Keratinocyte (primary cell): ENCODE measurements around the gene NCBP2. TPM values are rescaled to one million over a fixed set of nuclear protein-coding genes. Genes with fewer than 3 reads are reported as not detected.

ENCODE experiments used
- DNase-seq: peaks from one replicate; pipeline ENCODE4 v3.0.0-alpha.2; 2011; ENCODE audit warnings: low read depth, missing footprints, low spot score
- FAIRE-seq: peaks from 2 replicates; lab custom pipeline; 2011; peaks lifted over from hg19 to GRCh38; lab: Jason Lieb, UNC
- H2AFZ ChIP-seq: 2 replicates; pipeline ENCODE4 v1.6.0; 2012; ENCODE audit warnings: low read length, control low read depth, inconsistent platforms; ENCODE audit not compliant: control insufficient read depth
- H3K27ac ChIP-seq: 2 replicates; pipeline ENCODE4 v1.5.1; 2011; ENCODE audit warnings: low read length; ENCODE audit not compliant: control insufficient read depth, insufficient read depth
- H3K27me3 ChIP-seq: 3 replicates; pipeline ENCODE4 v1.6.0; 2011; ENCODE audit warnings: low read length; ENCODE audit not compliant: control insufficient read depth, insufficient read depth; ENCODE audit errors: extremely low read depth
- H3K36me3 ChIP-seq, 2 experiments: 2 replicates in 1 of 2; 3 replicates in 1 of 2; pipeline ENCODE4 v1.5.1; 2011; ENCODE audit warnings: low read length in 2 of 2, mild to moderate bottlenecking in 1 of 2; ENCODE audit not compliant: control insufficient read depth in 2 of 2, insufficient read depth in 2 of 2; ENCODE audit errors: extremely low read depth in 1 of 2
- H3K4me1 ChIP-seq: 3 replicates; pipeline ENCODE4 v1.5.1; 2011; ENCODE audit warnings: low read length; ENCODE audit not compliant: control insufficient read depth, insufficient read depth; ENCODE audit errors: extremely low read depth
- H3K4me2 ChIP-seq: 3 replicates; pipeline ENCODE4 v1.6.0; 2011; ENCODE audit warnings: low read depth, low read length; ENCODE audit not compliant: control insufficient read depth, insufficient read depth; ENCODE audit errors: extremely low read depth
- H3K4me3 ChIP-seq, 3 experiments: fragments of 200-600 bp in 1 of 3; sonication (generic) in 1 of 3; 2 replicates in 2 of 3; 3 replicates in 1 of 3; pipeline ENCODE4 v1.5.1; 2011 to 2016; ENCODE audit warnings: low read length in 3 of 3, mild to moderate bottlenecking in 3 of 3, control low read depth in 2 of 3, inconsistent platforms in 1 of 3, low read depth in 1 of 3, mixed read lengths in 1 of 3, mixed run types in 1 of 3, moderate library complexity in 1 of 3; ENCODE audit not compliant: control insufficient read depth in 2 of 3, insufficient read depth in 2 of 3; ENCODE audit errors: extremely low read depth in 1 of 3
- H3K79me2 ChIP-seq: 2 replicates; pipeline ENCODE4 v1.6.0; 2012; ENCODE audit warnings: low read length; ENCODE audit not compliant: control insufficient read depth, insufficient read depth
- H3K9ac ChIP-seq: 3 replicates; pipeline ENCODE4 v1.6.0; 2011; ENCODE audit warnings: low read length; ENCODE audit not compliant: control insufficient read depth, insufficient read depth; ENCODE audit errors: extremely low read depth
- H3K9me1 ChIP-seq: 3 replicates; pipeline ENCODE4 v1.6.0; 2011; ENCODE audit warnings: low read length; ENCODE audit not compliant: control insufficient read depth, insufficient read depth; ENCODE audit errors: extremely low read depth
- H3K9me3 ChIP-seq: 2 replicates; pipeline ENCODE4 v1.5.1; 2012; ENCODE audit warnings: low read depth, low read length; ENCODE audit not compliant: control insufficient read depth
- H4K20me1 ChIP-seq: 3 replicates; pipeline ENCODE4 v1.6.0; 2011; ENCODE audit warnings: low read length; ENCODE audit not compliant: control insufficient read depth, insufficient read depth; ENCODE audit errors: extremely low read depth
- EZH2 ChIP-seq: IDR thresholded peaks from one replicate; pipeline ENCODE4 v1.6.1; 2012; ENCODE audit warnings: inconsistent platforms, mild to moderate bottlenecking, low read length, moderate library complexity
- dilution Hi-C: fragments of 300-500 bp; cut with MboI; formaldehyde crosslinking; loops from one replicate; pipeline ENCODE4 v1.7.0; 2020; ENCODE audit warnings: low sequenced_read_pairs; ENCODE audit not compliant: extremely low pct_ligation_motif_present
- polyA minus RNA-seq, 3 experiments: library from RNA; depleted of rRNA, polyadenylated mRNA; stranded (reverse); fragments of >200 nt; gene quantifications; 1 replicate in 1 of 3; 2 replicates in 1 of 3; 3 replicates in 1 of 3; pipeline ENCODE4 v1.2.3, GENCODE V29; 2011
- polyA plus RNA-seq, 5 experiments: library from polyadenylated mRNA; depleted of rRNA in 3 of 5; stranded (reverse) in 3 of 5; stranded (forward) in 1 of 5; unstranded in 1 of 5; fragments of >200 nt; gene quantifications; 1 replicate in 1 of 5; 2 replicates in 3 of 5; 3 replicates in 1 of 5; pipeline versions ENCODE4 v1.2.1 to v1.2.3, GENCODE V29; 2011 to 2012; ENCODE audit warnings: missing spikeins in 2 of 5, low read depth in 1 of 5, low replicate concordance in 1 of 5
- TF ChIP-seq, protein P1 (sequence below), 3 experiments: IDR thresholded peaks in 1 of 3; conservative IDR thresholded peaks in 1 of 3; optimal IDR thresholded peaks in 1 of 3; 2 replicates in 2 of 3; 3 replicates in 1 of 3; pipeline versions ENCODE3 to v1.5.1; 2011; ENCODE audit warnings: low read length in 3 of 3, mild to moderate bottlenecking in 3 of 3, moderate library complexity in 2 of 3, control low read depth in 1 of 3, inconsistent platforms in 1 of 3; ENCODE audit not compliant: insufficient read depth in 2 of 3; ENCODE audit errors: extremely low read depth in 1 of 3

The NCBP2 gene
- 54.8 to 71.4 TPM (median 58.8 TPM) in 3 replicates for polyA plus RNA-seq
- 117 TPM for polyA plus RNA-seq (2011; ENCODE audit: low read depth)
- 79.6 and 86.6 TPM in 2 replicates for polyA plus RNA-seq (2011; cell fraction: cytosol; rRNA removed)
- polyA plus RNA-seq (2011; cell fraction: nucleus; rRNA removed), result 53.7 and 67.3 TPM in 2 replicates
- 55.0 and 65.5 TPM in 2 replicates for polyA plus RNA-seq (2012; ENCODE audit: low replicate concordance)
- 20.1 to 50.6 TPM (median 21.3 TPM) in 3 replicates for polyA minus RNA-seq
- 26.7 TPM for polyA minus RNA-seq (2011; cell fraction: cytosol; rRNA and poly(A)+ RNA removed)
- 8.3 and 16.7 TPM in 2 replicates for polyA minus RNA-seq (2011; cell fraction: nucleus; rRNA and poly(A)+ RNA removed)

DNA sequence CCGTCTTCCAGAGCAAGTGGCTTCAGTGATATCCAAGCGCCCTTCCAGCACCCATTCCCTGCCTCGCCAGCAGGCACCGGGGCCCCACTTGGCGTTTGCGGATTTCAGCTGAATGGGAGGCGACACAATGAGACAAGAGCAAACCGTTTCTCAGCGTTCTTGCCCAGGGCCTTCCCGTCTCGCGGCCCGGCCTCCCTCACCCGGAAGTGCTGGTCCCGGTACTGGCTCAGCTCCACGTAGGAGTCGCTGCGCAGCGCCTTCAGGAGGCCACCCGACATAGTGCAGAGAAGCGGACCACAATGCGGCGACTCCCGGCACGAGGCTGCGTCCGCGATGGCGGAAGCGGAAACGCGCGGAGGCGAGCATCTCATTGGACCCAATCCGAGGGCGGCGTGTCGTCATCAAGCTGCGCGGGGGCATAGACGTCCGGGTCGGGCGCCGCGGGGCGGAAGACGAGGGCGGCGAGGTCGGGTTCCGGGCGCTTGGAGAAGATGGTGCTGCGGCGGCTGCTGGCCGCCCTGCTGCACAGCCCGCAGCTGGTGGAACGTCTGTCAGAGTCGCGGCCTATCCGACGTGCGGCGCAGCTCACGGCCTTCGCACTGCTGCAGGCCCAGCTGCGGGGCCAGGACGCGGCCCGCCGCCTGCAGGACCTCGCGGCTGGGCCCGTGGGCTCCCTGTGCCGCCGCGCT, at the start of gene NCBP2:
TSS of gene NCBP2 (minus strand) at position 303 of the 689 bp plus-strand sequence. CDS start at position 278, 25 bp downstream.
- Histone ChIP-seq H4K20me1 (no peaks in the 10 kb centered on the region), H3K9ac (peak within 1 kb of the TSS; percentile 98), H3K27ac (peak within 1 kb of the TSS; percentile 96), H3K4me3 (peak within 1 kb of the TSS; percentile 92 to 100 (median 100)), H3K9me3 (no peaks in the 10 kb centered on the region), H3K4me1 (peaks cover 15% of the 10 kb centered on the region), H3K79me2 (peaks cover 63% of the 10 kb centered on the region), H2AFZ (peak within 1 kb of the TSS; percentile 93), H3K36me3 (peaks cover 5 to 31% of the 10 kb centered on the region in 2 experiments), H3K27me3 (no peaks in the 10 kb centered on the region), H3K4me2 (peak within 1 kb of the TSS; percentile 100), H3K9me1 (no peaks in the 10 kb centered on the region)
- dilution Hi-C loops, result no loop called here
- FAIRE-seq (no peak), DNase-seq (peak; percentile 86)
- TF ChIP-seq, protein P1, sequence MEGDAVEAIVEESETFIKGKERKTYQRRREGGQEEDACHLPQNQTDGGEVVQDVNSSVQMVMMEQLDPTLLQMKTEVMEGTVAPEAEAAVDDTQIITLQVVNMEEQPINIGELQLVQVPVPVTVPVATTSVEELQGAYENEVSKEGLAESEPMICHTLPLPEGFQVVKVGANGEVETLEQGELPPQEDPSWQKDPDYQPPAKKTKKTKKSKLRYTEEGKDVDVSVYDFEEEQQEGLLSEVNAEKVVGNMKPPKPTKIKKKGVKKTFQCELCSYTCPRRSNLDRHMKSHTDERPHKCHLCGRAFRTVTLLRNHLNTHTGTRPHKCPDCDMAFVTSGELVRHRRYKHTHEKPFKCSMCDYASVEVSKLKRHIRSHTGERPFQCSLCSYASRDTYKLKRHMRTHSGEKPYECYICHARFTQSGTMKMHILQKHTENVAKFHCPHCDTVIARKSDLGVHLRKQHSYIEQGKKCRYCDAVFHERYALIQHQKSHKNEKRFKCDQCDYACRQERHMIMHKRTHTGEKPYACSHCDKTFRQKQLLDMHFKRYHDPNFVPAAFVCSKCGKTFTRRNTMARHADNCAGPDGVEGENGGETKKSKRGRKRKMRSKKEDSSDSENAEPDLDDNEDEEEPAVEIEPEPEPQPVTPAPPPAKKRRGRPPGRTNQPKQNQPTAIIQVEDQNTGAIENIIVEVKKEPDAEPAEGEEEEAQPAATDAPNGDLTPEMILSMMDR (optimal IDR thresholded peaks at IDR 0.05 in 1 of 3, IDR thresholded peaks at IDR 0.05 in 1 of 3, conservative IDR thresholded peaks at IDR 0.05 in 1 of 3; ENCODE audit: extremely low read depth in 1 of 3, insufficient read depth in 2 of 3, low read length in 3 of 3), result peak; percentile 55 to 88 (median 87)
- no peak for TF ChIP-seq EZH2

GRCh38 chr3:196991581-196992460, 49.5 kb upstream of the NCBP2 start:
- Histone ChIP-seq H3K79me2 (no peaks in the 10 kb centered on the region), H3K4me3 (no peak overlapping the region), H3K27ac (no peak overlapping the region), H3K9ac (no peak overlapping the region), H2AFZ (no peak overlapping the region), H3K4me2 (no peak overlapping the region), H3K9me3 (no peaks in the 10 kb centered on the region), H4K20me1 (no peaks in the 10 kb centered on the region), H3K9me1 (no peaks in the 10 kb centered on the region), H3K4me1 (peaks cover 9% of the 10 kb centered on the region), H3K36me3 (no peaks in the 10 kb centered on the region), H3K27me3 (peaks cover 3% of the 10 kb centered on the region)
- DNase-seq (no peak), FAIRE-seq (no peak)
- dilution Hi-C loops, result no loop called here
- TF ChIP-seq, protein P1 (optimal IDR thresholded peaks at IDR 0.05 in 1 of 3, IDR thresholded peaks at IDR 0.05 in 1 of 3, conservative IDR thresholded peaks at IDR 0.05 in 1 of 3; ENCODE audit: extremely low read depth in 1 of 3, insufficient read depth in 2 of 3, low read length in 3 of 3), result no peak
- TF ChIP-seq EZH2, result no peak
